Mesenchymal stem cell (in vitro differentiated cells and primary cell): ENCODE measurements around the gene KRT5.
"Not testable (repeated sequence)": the region's sequence is repeated elsewhere in the genome, so short reads cannot be mapped to it uniquely, and the experiment has no call there.

Experiments
- DNase-seq: peaks from one replicate; pipeline ENCODE4 v3.0.0-alpha.2; 2013
- H2AFZ ChIP-seq: one replicate; pipeline ENCODE4 v1.6.1; 2013; ENCODE audit warnings: low read depth, mild to moderate bottlenecking, control low read depth, inconsistent platforms, low read length, moderate library complexity
- H2AK5ac ChIP-seq: 2 replicates; pipeline ENCODE4 v1.6.1; 2013; ENCODE audit warnings: low read length, moderate library complexity, mild to moderate bottlenecking, inconsistent platforms; ENCODE audit not compliant: severe bottlenecking
- H2BK120ac ChIP-seq: one replicate; pipeline ENCODE4 v1.6.1; 2013; ENCODE audit warnings: low read depth, mild to moderate bottlenecking, inconsistent platforms, low read length, moderate library complexity
- H2BK12ac ChIP-seq, 2 experiments: one replicate each; pipeline ENCODE4 v1.6.1; 2013; ENCODE audit warnings: inconsistent platforms in 2 of 2, low read length in 2 of 2, mild to moderate bottlenecking in 2 of 2, moderate library complexity in 2 of 2, control low read depth in 1 of 2
- H2BK15ac ChIP-seq: one replicate; pipeline ENCODE4 v1.6.1; 2013; ENCODE audit warnings: mild to moderate bottlenecking, low read depth, inconsistent platforms; ENCODE audit not compliant: poor library complexity, severe bottlenecking
- H2BK5ac ChIP-seq: 2 replicates; pipeline ENCODE4 v1.6.1; 2013; ENCODE audit warnings: low read depth, mild to moderate bottlenecking, low read length, control low read depth, inconsistent platforms; ENCODE audit not compliant: poor library complexity, severe bottlenecking
- H3K14ac ChIP-seq, 2 experiments: one replicate each; pipeline ENCODE4 v1.6.1; 2013; ENCODE audit warnings: inconsistent platforms in 2 of 2, low read length in 2 of 2, control low read depth in 1 of 2, mild to moderate bottlenecking in 1 of 2, moderate library complexity in 1 of 2
- H3K18ac ChIP-seq, 2 experiments: one replicate each; pipeline ENCODE4 v1.6.1; 2013; ENCODE audit warnings: inconsistent platforms in 2 of 2, low read length in 2 of 2, control low read depth in 1 of 2, low read depth in 1 of 2, mild to moderate bottlenecking in 1 of 2
- H3K23ac ChIP-seq, 2 experiments: one replicate each; pipeline ENCODE4 v1.6.1; 2013; ENCODE audit warnings: inconsistent platforms in 2 of 2, low read length in 2 of 2, mild to moderate bottlenecking in 2 of 2, moderate library complexity in 2 of 2, control low read depth in 1 of 2
- H3K27ac ChIP-seq: 2 replicates; pipeline ENCODE4 v1.5.1; 2013; ENCODE audit warnings: mild to moderate bottlenecking, moderate library complexity, low read length, control low read depth, inconsistent platforms; ENCODE audit not compliant: poor library complexity, severe bottlenecking
- H3K27me3 ChIP-seq, 2 experiments: 2 replicates each; pipeline versions ENCODE4 v1.6.1 to v1.7.0; 2013; ENCODE audit warnings: low read length in 2 of 2, mild to moderate bottlenecking in 2 of 2, moderate library complexity in 2 of 2, control low read depth in 1 of 2, inconsistent platforms in 1 of 2; ENCODE audit not compliant: control insufficient read depth in 1 of 2, insufficient read depth in 1 of 2
- H3K36me3 ChIP-seq, 2 experiments: 2 replicates each; pipeline versions ENCODE4 v1.6.1 to v1.7.0; 2013; ENCODE audit warnings: low read length in 2 of 2, control low read depth in 1 of 2, inconsistent platforms in 1 of 2, low read depth in 1 of 2, mild to moderate bottlenecking in 1 of 2; ENCODE audit not compliant: insufficient read depth in 2 of 2, control insufficient read depth in 1 of 2
- H3K4ac ChIP-seq, 2 experiments: one replicate each; pipeline ENCODE4 v1.6.1; 2013; ENCODE audit warnings: inconsistent platforms in 2 of 2, low read length in 2 of 2, mild to moderate bottlenecking in 2 of 2, moderate library complexity in 2 of 2, control low read depth in 1 of 2, low read depth in 1 of 2
- H3K4me1 ChIP-seq: 2 replicates; pipeline ENCODE4 v1.6.1; 2013; ENCODE audit warnings: low read depth, low read length, control low read depth; ENCODE audit not compliant: control insufficient read depth, insufficient read depth
- H3K4me2 ChIP-seq: 2 replicates; pipeline ENCODE4 v1.6.1; 2013; ENCODE audit warnings: low read length, mild to moderate bottlenecking, inconsistent platforms; ENCODE audit not compliant: poor library complexity, severe bottlenecking
- H3K4me3 ChIP-seq, 2 experiments: 2 replicates each; pipeline versions ENCODE4 v1.5.1 to v1.7.0; 2013; ENCODE audit warnings: low read length in 2 of 2, mild to moderate bottlenecking in 2 of 2, control low read depth in 1 of 2, low read depth in 1 of 2; ENCODE audit not compliant: insufficient read depth in 1 of 2
- H3K79me1 ChIP-seq: replicated peaks from 2 replicates; pipeline ENCODE4 v1.6.1; 2013; ENCODE audit warnings: mild to moderate bottlenecking, control low read depth, low read length, inconsistent platforms; ENCODE audit not compliant: poor library complexity, severe bottlenecking
- H3K9ac ChIP-seq: 2 replicates; pipeline ENCODE4 v1.7.0; 2013; ENCODE audit warnings: mild to moderate bottlenecking, low read length, moderate library complexity
- H3K9me3 ChIP-seq: 2 replicates; pipeline ENCODE4 v1.7.0; 2013; ENCODE audit warnings: mild to moderate bottlenecking, low read length; ENCODE audit not compliant: control insufficient read depth
- H4K8ac ChIP-seq: one replicate; pipeline ENCODE4 v1.6.1; 2013; ENCODE audit warnings: inconsistent platforms, mild to moderate bottlenecking, low read length, moderate library complexity
- H4K91ac ChIP-seq: one replicate; pipeline ENCODE4 v1.6.1; 2013; ENCODE audit warnings: mild to moderate bottlenecking, low read length, inconsistent platforms
- WGBS: methylation state at CpG from one replicate; pipeline ENCODE4 v1.1.7; 2013; ENCODE audit warnings: mixed read lengths; 5-methylcytosine and 5-hydroxymethylcytosine counted together

KRT5 gene

GRCh38 chr12:52488736-52489135 lies 31.5 kb downstream of the KRT5 start:
- Histone ChIP-seq H2BK120ac (no peak overlapping the region), H2AK5ac (no peak overlapping the region), H3K4me1 (no peaks in the 10 kb centered on the region), H2BK5ac (no peak overlapping the region), H2AFZ (no peak overlapping the region), H3K4ac (no peak overlapping the region), H2BK15ac (no peak overlapping the region), H3K18ac (no peak overlapping the region), H3K9me3 (peaks cover 22% of the 10 kb centered on the region), H3K9ac (no peak overlapping the region), H3K27ac (no peak overlapping the region), H3K79me1 (no peaks in the 10 kb centered on the region), H2BK12ac (no peak overlapping the region), H3K23ac (no peak overlapping the region), H3K14ac (no peak overlapping the region), H4K8ac (no peak overlapping the region), H3K4me3 (no peak overlapping the region), H3K36me3 (no peaks in the 10 kb centered on the region), H4K91ac (no peak overlapping the region), H3K27me3 (peaks cover 14 to 71% of the 10 kb centered on the region in 2 experiments), H3K4me2 (no peak overlapping the region)
- DNase-seq, result no peak

DNA sequence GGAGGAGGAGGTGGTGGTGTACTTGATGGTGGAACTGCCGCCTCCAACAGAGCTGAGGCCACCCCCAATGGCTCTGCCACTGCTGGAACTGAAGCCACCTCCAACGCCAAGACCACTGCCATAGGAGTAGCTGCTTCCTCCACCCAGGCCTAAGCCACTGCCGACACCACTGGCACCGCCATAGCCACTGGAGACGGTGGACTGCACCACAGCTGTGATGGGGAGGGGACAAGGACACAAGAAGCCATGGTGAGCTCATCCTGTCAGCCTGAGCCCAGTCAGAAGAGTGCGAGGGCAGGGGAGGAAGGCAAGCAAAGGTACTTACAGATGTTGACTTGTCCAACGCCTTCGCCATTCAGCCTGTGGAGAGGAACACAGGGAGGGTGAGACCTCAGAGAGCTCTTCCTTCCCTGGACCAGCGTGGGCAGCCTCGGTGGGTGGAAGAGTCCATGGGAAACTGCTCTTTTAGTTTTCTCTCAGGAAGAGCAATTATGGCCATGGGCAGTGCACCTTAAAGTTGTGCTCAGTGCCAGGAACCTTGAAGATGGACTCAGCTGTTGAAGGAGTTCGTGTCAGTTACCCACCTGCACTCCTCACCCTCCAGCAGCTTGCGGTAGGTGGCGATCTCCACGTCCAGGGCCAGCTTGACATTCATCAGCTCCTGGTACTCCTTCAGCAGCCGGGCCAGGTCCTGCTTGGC lies 32.3 kb downstream of the KRT5 start:
- not testable (repeated sequence) for H3K14ac ChIP-seq, H4K8ac ChIP-seq, H3K4me2 ChIP-seq, H2AK5ac ChIP-seq, H3K36me3 ChIP-seq, H3K18ac ChIP-seq, H4K91ac ChIP-seq, H2BK5ac ChIP-seq, H2BK15ac ChIP-seq, H3K9ac ChIP-seq, H3K23ac ChIP-seq, H2BK12ac ChIP-seq, H3K4me3 ChIP-seq, DNase-seq, H3K27ac ChIP-seq, H2AFZ ChIP-seq, H3K79me1 ChIP-seq, H3K4ac ChIP-seq, H3K4me1 ChIP-seq, H2BK120ac ChIP-seq
- H3K9me3 ChIP-seq, result peaks cover 24% of the 10 kb centered on the region
- 78% methylated on average over 11 of the region's 15 CpGs for WGBS
- H3K27me3 ChIP-seq, result peaks cover 8 to 70% of the 10 kb centered on the region in 2 experiments

DNA sequence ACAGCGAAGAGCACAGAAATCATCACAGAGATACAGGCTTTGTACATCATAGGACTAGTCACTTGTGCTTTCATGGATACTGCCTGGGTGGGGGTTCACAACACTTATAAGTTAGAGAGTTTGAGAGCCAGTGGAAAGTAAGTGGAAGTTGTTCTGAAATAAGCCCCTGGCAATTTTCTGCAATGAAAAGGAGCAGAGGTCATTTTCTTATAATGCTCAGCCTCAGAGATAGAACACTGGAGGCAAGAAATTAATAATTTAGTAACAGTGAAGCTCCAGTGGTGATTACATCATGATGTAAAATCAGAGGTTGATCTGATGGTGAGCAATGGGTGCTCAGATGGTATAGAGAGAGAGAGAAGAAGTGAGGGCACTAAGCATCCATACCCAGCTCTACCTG lies 33.0 kb downstream of the KRT5 start:
- Histone ChIP-seq H3K79me1 (no peaks in the 10 kb centered on the region), H2BK5ac (no peak overlapping the region), H3K4me3 (no peak overlapping the region), H4K91ac (no peak overlapping the region), H2AFZ (no peak overlapping the region), H3K18ac (no peak overlapping the region), H2AK5ac (no peak overlapping the region), H3K4me1 (no peaks in the 10 kb centered on the region), H3K27ac (no peak overlapping the region), H4K8ac (no peak overlapping the region), H2BK120ac (no peak overlapping the region), H2BK12ac (no peak overlapping the region), H3K9me3 (peaks cover 24% of the 10 kb centered on the region), H3K27me3 (peaks cover 8 to 72% of the 10 kb centered on the region in 2 experiments), H3K23ac (no peak overlapping the region), H3K36me3 (no peaks in the 10 kb centered on the region), H2BK15ac (no peak overlapping the region), H3K4ac (no peak overlapping the region), H3K14ac (no peak overlapping the region), H3K9ac (no peak overlapping the region), H3K4me2 (no peak overlapping the region)
- WGBS, result 65% methylated on average over 1 of the region's 1 CpG
- no peak for DNase-seq

GRCh38 chr12:52486166-52487105 lies 33.8 kb downstream of the KRT5 start:
- WGBS, result 64% methylated on average over 4 of the region's 5 CpGs
- no peak overlapping the region for H3K4ac ChIP-seq
- no peak overlapping the region for H3K23ac ChIP-seq
- H3K4me2 ChIP-seq, result no peak overlapping the region
- DNase-seq, result no peak
- no peak overlapping the region for H3K27ac ChIP-seq
- H2BK12ac ChIP-seq, result no peak overlapping the region
- no peak overlapping the region for H3K18ac ChIP-seq
- H2BK120ac ChIP-seq, result no peak overlapping the region
- no peak overlapping the region for H3K9ac ChIP-seq
- H3K27me3 ChIP-seq, result peaks cover 5 to 68% of the 10 kb centered on the region in 2 experiments
- no peak overlapping the region for H2AFZ ChIP-seq
- no peaks in the 10 kb centered on the region for H3K36me3 ChIP-seq
- H3K9me3 ChIP-seq, result peaks cover 24% of the 10 kb centered on the region
- no peak overlapping the region for H2BK15ac ChIP-seq
- no peak overlapping the region for H2AK5ac ChIP-seq
- H3K4me3 ChIP-seq, result no peak overlapping the region
- H3K4me1 ChIP-seq, result no peaks in the 10 kb centered on the region
- H3K79me1 ChIP-seq, result no peaks in the 10 kb centered on the region
- no peak overlapping the region for H2BK5ac ChIP-seq
- no peak overlapping the region for H4K8ac ChIP-seq
- no peak overlapping the region for H3K14ac ChIP-seq
- no peak overlapping the region for H4K91ac ChIP-seq
